Lower leg skin (tissue), 3 donors: ENCODE data around the gene PHETA2.

Experiments used
- CTCF ChIP-seq, 3 donors: fragments of 450-650 bp; IDR thresholded peaks; one replicate each; pipeline ENCODE4 v1.5.1; 2016; ENCODE audit warnings: antibody characterized with exemption in 3 of 3, mild to moderate bottlenecking in 3 of 3, moderate library complexity in 2 of 3
- POLR2A ChIP-seq, 2 donors: fragments of 450-650 bp; IDR thresholded peaks; one replicate each; pipeline ENCODE4 v1.6.1; 2016 to 2017; ENCODE audit warnings: antibody characterized with exemption in 2 of 2, mild to moderate bottlenecking in 1 of 2, moderate library complexity in 1 of 2

DNA sequence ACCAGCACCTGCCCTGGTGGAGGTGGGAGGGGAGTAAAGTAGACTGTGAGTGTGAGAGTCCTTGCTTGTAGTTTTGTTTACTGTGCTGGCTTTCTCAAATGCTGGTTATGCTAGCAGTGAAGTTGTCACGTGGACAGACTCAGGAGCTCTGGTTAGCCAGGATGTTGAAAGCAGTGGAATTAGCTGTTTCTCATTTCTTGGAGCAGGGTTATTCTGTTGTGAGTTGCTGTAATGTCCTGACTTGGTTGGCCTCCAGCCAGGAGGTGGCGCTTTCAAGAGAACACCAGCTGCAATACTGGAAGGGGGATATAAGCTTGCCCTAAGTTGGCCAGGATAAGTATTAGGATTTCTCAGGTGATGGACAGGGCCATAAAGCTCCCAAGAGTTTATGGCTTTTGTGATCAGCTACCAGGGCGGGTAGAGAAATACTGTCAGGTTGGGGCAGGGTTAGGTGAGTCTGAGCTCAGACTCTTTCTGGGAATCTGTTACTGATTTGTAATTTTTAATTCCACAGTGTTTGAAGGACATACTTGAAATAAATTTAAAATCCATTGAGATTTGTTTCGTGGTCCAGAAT, 42.9 kb downstream of the PHETA2 start:
- no peak for TF ChIP-seq CTCF (IDR thresholded peaks at IDR 0.05)
- TF ChIP-seq POLR2A (IDR thresholded peaks at IDR 0.05), result no peak
